DLD1 (cell line): Measurements from ENCODE around the gene PROM2.
"Not testable (repeated sequence)": the region's sequence is repeated elsewhere in the genome, so short reads cannot be mapped to it uniquely, and the experiment has no call there.

Experiments
- in situ Hi-C: cut with HindIII; loops from 2 replicates; pipeline ENCODE4 v1.10.0; 2017; ENCODE audit warnings: low sequenced_read_pairs

The PROM2 gene

GRCh38 chr2:95274291-95275150 is at the start of gene PROM2:
TSS of gene PROM2 (plus strand) at chr2:95274449. CDS start at chr2:95274586, 137 bp downstream.
- in situ Hi-C loops = no loop called here

GRCh38 chr2:95225658-95226057 is 48.6 kb upstream of the PROM2 start:
- in situ Hi-C loops = no loop called here

GRCh38 chr2:95231723-95232122 is 42.5 kb upstream of the PROM2 start:
- in situ Hi-C loops = no loop called here

- in situ Hi-C loops = no loop called here
Observed at GRCh38 chr2:95232232-95232631, 42.0 kb upstream of the PROM2 start.

- in situ Hi-C loops = no loop called here
Observed at GRCh38 chr2:95234286-95234785, 39.9 kb upstream of the PROM2 start.

- in situ Hi-C loops = no loop called here
Observed at GRCh38 chr2:95234816-95235215, 39.4 kb upstream of the PROM2 start.

- in situ Hi-C loops = no loop called here
Observed at GRCh38 chr2:95238131-95238530, 36.1 kb upstream of the PROM2 start.

GRCh38 chr2:95240091-95240490 is 34.2 kb upstream of the PROM2 start:
- in situ Hi-C loops = no loop called here

GRCh38 chr2:95240556-95240955 is 33.7 kb upstream of the PROM2 start:
- in situ Hi-C loops = no loop called here

- in situ Hi-C loops = not testable (repeated sequence)
Observed at GRCh38 chr2:95242084-95242483, 32.2 kb upstream of the PROM2 start.

GRCh38 chr2:95258271-95258670 is 16.0 kb upstream of the PROM2 start:
- in situ Hi-C loops = no loop called here

- in situ Hi-C loops = no loop called here
Observed at GRCh38 chr2:95260028-95261023, 13.9 kb upstream of the PROM2 start.

GRCh38 chr2:95261602-95262001 is 12.6 kb upstream of the PROM2 start:
- in situ Hi-C loops = no loop called here

- in situ Hi-C loops = no loop called here
Observed at GRCh38 chr2:95262896-95263542, 11.2 kb upstream of the PROM2 start.

GRCh38 chr2:95264624-95265023 is 9.6 kb upstream of the PROM2 start:
- in situ Hi-C loops = no loop called here

- in situ Hi-C loops = no loop called here
Observed at GRCh38 chr2:95265182-95265581, 9.1 kb upstream of the PROM2 start.

GRCh38 chr2:95266781-95267430 is 7.3 kb upstream of the PROM2 start:
- in situ Hi-C loops = no loop called here

- in situ Hi-C loops = no loop called here
Observed at GRCh38 chr2:95267458-95268210, 6.6 kb upstream of the PROM2 start.

- in situ Hi-C loops = no loop called here
Observed at GRCh38 chr2:95268211-95269035, 5.8 kb upstream of the PROM2 start.
